Loucy (cell line): Measurements from ENCODE around the gene MIGA2.

Experiments
- H2AFZ ChIP-seq: fragments of 200-600 bp; sonication (generic); 2 replicates; pipeline ENCODE4 v1.6.0; 2016; ENCODE audit warnings: antibody characterized with exemption, mild to moderate bottlenecking, low read length, moderate library complexity
- H3F3A ChIP-seq: fragments of 200-600 bp; 2 replicates; pipeline ENCODE4 v1.6.0; 2016; ENCODE audit warnings: antibody characterized with exemption, low read depth, mild to moderate bottlenecking
- H3K27me3 ChIP-seq: fragments of 200-600 bp; sonication (generic); 2 replicates; pipeline ENCODE4 v1.6.1; 2014; ENCODE audit warnings: low read length, mild to moderate bottlenecking; ENCODE audit not compliant: insufficient read depth, poor library complexity, severe bottlenecking
- H3K36me3 ChIP-seq: fragments of 200-600 bp; sonication (generic); 2 replicates; pipeline ENCODE4 v1.6.1; 2016; ENCODE audit warnings: low read length; ENCODE audit not compliant: insufficient read depth
- H3K4me1 ChIP-seq: fragments of 200-600 bp; sonication (generic); 2 replicates; pipeline ENCODE4 v1.5.1; 2014; ENCODE audit warnings: low read length, mild to moderate bottlenecking; ENCODE audit not compliant: insufficient read depth, poor library complexity, severe bottlenecking
- H3K4me2 ChIP-seq: fragments of 200-600 bp; sonication (generic); 2 replicates; pipeline ENCODE4 v1.6.0; 2014; ENCODE audit warnings: antibody characterized with exemption, low read length, low read depth, mild to moderate bottlenecking; ENCODE audit not compliant: poor library complexity, severe bottlenecking
- H3K4me3 ChIP-seq: fragments of 200-600 bp; sonication (generic); 2 replicates; pipeline ENCODE4 v1.5.1; 2014; ENCODE audit warnings: low read length, mild to moderate bottlenecking, mixed read lengths; ENCODE audit not compliant: poor library complexity, severe bottlenecking
- H3K79me2 ChIP-seq: fragments of 200-600 bp; sonication (generic); 2 replicates; pipeline ENCODE4 v1.6.1; 2014; ENCODE audit warnings: low read length; ENCODE audit not compliant: insufficient read depth
- H3K9ac ChIP-seq: fragments of 200-600 bp; sonication (generic); 2 replicates; pipeline ENCODE4 v1.6.0; 2014; ENCODE audit warnings: mild to moderate bottlenecking, low read depth, low read length, moderate library complexity; ENCODE audit not compliant: poor library complexity, severe bottlenecking
- H3K9me2 ChIP-seq: fragments of 200-600 bp; sonication (generic); replicated peaks from 2 replicates; pipeline ENCODE4 v1.6.1; 2016; ENCODE audit warnings: low read depth, low read length, mixed read lengths
- H3K9me3 ChIP-seq: fragments of 200-600 bp; sonication (generic); 2 replicates; pipeline ENCODE4 v1.6.1; 2014; ENCODE audit warnings: mild to moderate bottlenecking, antibody characterized with exemption, low read length, low read depth; ENCODE audit not compliant: insufficient read depth
- H4K20me1 ChIP-seq: fragments of 200-600 bp; sonication (generic); 2 replicates; pipeline ENCODE4 v1.6.0; 2014; ENCODE audit warnings: antibody characterized with exemption, low read length, mild to moderate bottlenecking; ENCODE audit not compliant: insufficient read depth, poor library complexity, severe bottlenecking
- CTCF ChIP-seq: fragments of 200-600 bp; sonication (generic); conservative IDR thresholded peaks from 2 replicates; pipeline ENCODE4 v1.5.1; 2014; ENCODE audit warnings: mild to moderate bottlenecking, antibody characterized with exemption, low read length
- EZH2phosphoT487 ChIP-seq: fragments of 200-600 bp; IDR thresholded peaks from 2 replicates; pipeline ENCODE4 v1.6.1; 2018; ENCODE audit warnings: antibody characterized with exemption, mild to moderate bottlenecking, moderate library complexity, borderline replicate concordance

The MIGA2 gene, protein sequence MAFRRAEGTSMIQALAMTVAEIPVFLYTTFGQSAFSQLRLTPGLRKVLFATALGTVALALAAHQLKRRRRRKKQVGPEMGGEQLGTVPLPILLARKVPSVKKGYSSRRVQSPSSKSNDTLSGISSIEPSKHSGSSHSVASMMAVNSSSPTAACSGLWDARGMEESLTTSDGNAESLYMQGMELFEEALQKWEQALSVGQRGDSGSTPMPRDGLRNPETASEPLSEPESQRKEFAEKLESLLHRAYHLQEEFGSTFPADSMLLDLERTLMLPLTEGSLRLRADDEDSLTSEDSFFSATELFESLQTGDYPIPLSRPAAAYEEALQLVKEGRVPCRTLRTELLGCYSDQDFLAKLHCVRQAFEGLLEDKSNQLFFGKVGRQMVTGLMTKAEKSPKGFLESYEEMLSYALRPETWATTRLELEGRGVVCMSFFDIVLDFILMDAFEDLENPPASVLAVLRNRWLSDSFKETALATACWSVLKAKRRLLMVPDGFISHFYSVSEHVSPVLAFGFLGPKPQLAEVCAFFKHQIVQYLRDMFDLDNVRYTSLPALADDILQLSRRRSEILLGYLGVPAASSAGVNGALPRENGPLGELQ

DNA sequence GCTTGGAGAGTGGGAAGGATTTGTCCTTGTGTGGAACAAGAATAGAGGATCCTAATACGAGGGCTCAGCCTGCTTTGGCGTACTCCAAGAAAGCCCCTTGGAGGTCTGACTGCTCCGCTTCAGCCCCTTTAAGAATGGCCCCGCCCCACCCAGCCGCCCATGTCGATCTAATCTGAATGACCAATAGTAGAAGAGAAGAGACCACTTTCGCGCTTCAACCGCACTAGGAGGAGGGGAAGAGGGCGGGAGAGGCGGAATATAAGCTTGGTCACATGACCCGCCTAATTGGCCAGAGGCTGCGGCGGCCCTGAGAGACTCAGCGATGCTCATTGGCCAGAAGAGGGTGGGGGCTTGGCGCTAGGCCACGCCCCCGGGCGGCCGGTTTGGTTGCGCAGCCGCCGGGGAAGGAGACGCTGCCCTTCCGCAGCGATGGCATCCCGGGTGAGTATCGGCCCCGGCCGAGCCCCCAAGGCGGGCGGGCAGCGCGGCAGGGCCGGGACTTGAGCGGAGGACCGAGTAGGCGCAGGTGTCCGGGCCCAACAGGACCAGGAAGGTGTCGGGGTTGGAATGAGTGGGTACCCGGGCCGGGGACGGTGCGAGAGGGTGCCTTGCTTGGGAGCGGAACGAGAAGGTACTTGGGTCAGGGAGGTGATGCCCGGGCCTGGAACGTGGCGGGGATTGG, at the start of gene MIGA2:
Gene MIGA2, plus strand, starts transcription at position 386 of the 682 bp plus-strand sequence. CDS start 3,969 bp downstream, outside the sequence.
- no peak for TF ChIP-seq EZH2phosphoT487
- TF ChIP-seq CTCF = no peak
- Histone ChIP-seq H3K9ac (peak within 1 kb of the TSS; percentile 70), H2AFZ (peak within 1 kb of the TSS; percentile 90), H3K4me1 (peaks cover 6% of the 10 kb centered on the region), H3K27me3 (no peaks in the 10 kb centered on the region), H3F3A (no peaks in the 10 kb centered on the region), H3K9me2 (no peaks in the 10 kb centered on the region), H3K4me2 (peak within 1 kb of the TSS; percentile 86), H3K9me3 (no peaks in the 10 kb centered on the region), H3K36me3 (no peaks in the 10 kb centered on the region), H3K4me3 (peak within 1 kb of the TSS; percentile 78), H4K20me1 (no peaks in the 10 kb centered on the region), H3K79me2 (peaks cover 25% of the 10 kb centered on the region)

DNA sequence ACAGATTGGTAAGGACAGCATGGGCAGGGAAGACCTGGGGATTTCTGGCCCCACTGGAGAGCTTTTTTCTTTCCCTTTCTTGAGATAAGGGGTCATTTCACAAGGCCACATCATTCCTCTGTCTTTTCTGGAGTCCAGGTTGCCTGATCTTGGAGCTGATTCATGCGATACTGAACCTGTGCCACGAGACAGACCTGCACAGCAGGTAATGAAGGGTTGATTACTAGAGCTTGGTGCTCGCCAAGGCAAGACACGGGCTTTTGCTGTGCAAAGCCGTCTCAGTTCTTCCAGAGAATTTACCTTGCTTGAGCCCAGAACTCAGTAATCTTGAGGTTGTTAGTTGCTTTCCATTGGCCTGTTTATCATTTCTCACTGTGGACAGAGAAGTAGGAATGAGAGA, 49.8 kb upstream of the MIGA2 start:
- Histone ChIP-seq H3K27me3 (no peaks in the 10 kb centered on the region), H3K4me3 (no peak overlapping the region), H3K36me3 (peaks cover 64% of the 10 kb centered on the region; the same call in 1 of the 2 replicates), H3K79me2 (no peaks in the 10 kb centered on the region), H3K4me1 (no peaks in the 10 kb centered on the region), H3K4me2 (no peak overlapping the region), H2AFZ (no peak overlapping the region), H4K20me1 (no peaks in the 10 kb centered on the region), H3F3A (no peaks in the 10 kb centered on the region), H3K9me3 (no peaks in the 10 kb centered on the region), H3K9ac (no peak overlapping the region), H3K9me2 (no peaks in the 10 kb centered on the region)
- TF ChIP-seq CTCF = no peak
- no peak for TF ChIP-seq EZH2phosphoT487

- Histone ChIP-seq H3K27me3 (no peaks in the 10 kb centered on the region), H3K9ac (no peak overlapping the region), H3K4me2 (no peak overlapping the region), H3K4me3 (no peak overlapping the region), H3K36me3 (peaks cover 58% of the 10 kb centered on the region; the same call in 1 of the 2 replicates), H3F3A (no peaks in the 10 kb centered on the region), H4K20me1 (no peaks in the 10 kb centered on the region), H3K9me3 (no peaks in the 10 kb centered on the region), H3K4me1 (no peaks in the 10 kb centered on the region), H2AFZ (no peak overlapping the region), H3K79me2 (no peaks in the 10 kb centered on the region), H3K9me2 (no peaks in the 10 kb centered on the region)
- TF ChIP-seq CTCF (no peak), EZH2phosphoT487 (no peak)
Measured at GRCh38 chr9:128987805-128988204, 48.6 kb upstream of the MIGA2 start.
